GM23338 (cell line): Measurements from ENCODE around the gene CNGB1. TPM values are rescaled to one million over a fixed set of nuclear protein-coding genes. Genes with fewer than 3 reads are reported as not detected.

Experiments used
- ATAC-seq: fragments of 200-7000 bp; cut with Tn5 transposase; 3 replicates; pipeline ENCODE4 v1.9.1; 2020
- DNase-seq: peaks from one replicate; pipeline ENCODE4 v3.0.0-alpha.2; 2015; ENCODE audit warnings: low spot score
- H2AFZ ChIP-seq: fragments of 200-600 bp; sonication (generic); 2 replicates; pipeline ENCODE4 v1.8.0; 2016; ENCODE audit warnings: antibody characterized with exemption, mild to moderate bottlenecking, moderate library complexity
- H3F3A ChIP-seq: fragments of 200-600 bp; sonication (generic); replicated peaks from 2 replicates; pipeline ENCODE4 v1.8.0; 2017; ENCODE audit warnings: antibody characterized with exemption, mixed run types, low read depth
- H3K27ac ChIP-seq: fragments of 200-600 bp; sonication (generic); 2 replicates; pipeline ENCODE4 v1.6.1; 2016; ENCODE audit warnings: low read depth
- H3K27me3 ChIP-seq: fragments of 200-600 bp; sonication (generic); 2 replicates; pipeline ENCODE4 v1.8.0; 2016; ENCODE audit warnings: mild to moderate bottlenecking, mixed run types, moderate library complexity; ENCODE audit not compliant: insufficient read depth
- H3K36me3 ChIP-seq: fragments of 200-600 bp; sonication (generic); 2 replicates; pipeline ENCODE4 v1.8.0; 2016; ENCODE audit warnings: mild to moderate bottlenecking; ENCODE audit not compliant: insufficient read depth
- H3K4me1 ChIP-seq: fragments of 200-600 bp; sonication (generic); 2 replicates; pipeline ENCODE4 v1.8.0; 2016; ENCODE audit warnings: mild to moderate bottlenecking, moderate library complexity; ENCODE audit not compliant: insufficient read depth
- H3K4me2 ChIP-seq: fragments of 200-600 bp; sonication (generic); 2 replicates; pipeline ENCODE4 v1.7.1; 2017; ENCODE audit warnings: mixed run types
- H3K4me3 ChIP-seq: fragments of 200-600 bp; sonication (generic); 2 replicates; pipeline ENCODE4 v1.6.1; 2016; ENCODE audit warnings: mixed run types
- H3K79me2 ChIP-seq: fragments of 200-600 bp; sonication (generic); replicated peaks from 2 replicates; pipeline ENCODE4 v1.8.0; 2017; ENCODE audit warnings: mild to moderate bottlenecking; ENCODE audit not compliant: insufficient read depth
- H3K9me2 ChIP-seq: fragments of 200-600 bp; sonication (generic); 2 replicates; pipeline ENCODE4 v1.8.0; 2017; ENCODE audit not compliant: insufficient read depth
- H4K20me1 ChIP-seq: fragments of 200-600 bp; sonication (generic); replicated peaks from 2 replicates; pipeline ENCODE4 v1.8.0; 2017; ENCODE audit warnings: mild to moderate bottlenecking; ENCODE audit not compliant: insufficient read depth
- H3K27ac Mint-ChIP-seq: 2 replicates; pipeline ENCODE4 v1.8.0; 2020; ENCODE audit warnings: inconsistent platforms, mild to moderate bottlenecking, moderate library complexity, mixed read lengths
- H3K27me3 Mint-ChIP-seq: 3 replicates; pipeline ENCODE4 v1.8.0; 2022; ENCODE audit warnings: low read depth, mild to moderate bottlenecking, moderate library complexity, mixed read lengths, inconsistent platforms; ENCODE audit not compliant: insufficient read depth, poor library complexity
- H3K36me3 Mint-ChIP-seq: 3 replicates; pipeline ENCODE4 v1.8.0; 2021; ENCODE audit warnings: low read depth, mild to moderate bottlenecking, inconsistent platforms, moderate library complexity, mixed read lengths
- H3K4me1 Mint-ChIP-seq: 3 replicates; pipeline ENCODE4 v1.8.0; 2020; ENCODE audit warnings: mild to moderate bottlenecking, inconsistent platforms, mixed read lengths
- H3K4me3 Mint-ChIP-seq: 3 replicates; pipeline ENCODE4 v1.8.0; 2021; ENCODE audit warnings: moderate library complexity, mild to moderate bottlenecking, inconsistent platforms, mixed read lengths
- H3K9me3 Mint-ChIP-seq: 3 replicates; pipeline ENCODE4 v1.8.0; 2020; ENCODE audit warnings: moderate library complexity, mild to moderate bottlenecking, inconsistent platforms, mixed read lengths
- EZH2 ChIP-seq: fragments of 200-600 bp; sonication (generic); IDR thresholded peaks from one replicate; pipeline ENCODE4 v1.8.0; 2017; ENCODE audit warnings: antibody characterized with exemption, mild to moderate bottlenecking, low read depth; ENCODE audit not compliant: unreplicated experiment
- NANOG ChIP-seq: IDR thresholded peaks from 2 replicates; pipeline ENCODE4 v1.6.1; 2016; ENCODE audit warnings: antibody characterized with exemption, borderline replicate concordance
- POLR2AphosphoS5 ChIP-seq: IDR thresholded peaks from 2 replicates; pipeline ENCODE4 v1.6.1; 2016; ENCODE audit warnings: antibody characterized with exemption, low read depth
- STAT1 ChIP-seq: IDR thresholded peaks from one replicate; pipeline ENCODE4 v1.6.1; 2016; ENCODE audit warnings: antibody characterized with exemption; ENCODE audit not compliant: unreplicated experiment
- ZNF114 ChIP-seq: fragments of 250-450 bp; sonication (Bioruptor Pico); IDR thresholded peaks from 2 replicates; pipeline ENCODE4 v1.5.0; 2020; ENCODE audit warnings: mild to moderate bottlenecking, moderate library complexity
- ZNF331 ChIP-seq: fragments of 250-450 bp; sonication (Bioruptor Pico); IDR thresholded peaks from 2 replicates; pipeline ENCODE4 v1.5.0; 2020; ENCODE audit warnings: low read depth, mild to moderate bottlenecking, moderate library complexity
- polyA plus RNA-seq: library from polyadenylated mRNA; unstranded; fragments of >200 nt; fragmentation: Nextera tagmentation; extraction: Ambion mirVana; gene quantifications from 2 replicates; pipeline ENCODE4 v1.2.1, GENCODE V29; 2016
- total RNA-seq: library from RNA; depleted of rRNA; stranded (reverse); fragments of >200 nt; shearing (Covaris generic); gene quantifications from 2 replicates; pipeline ENCODE4 v1.2.3, GENCODE V29; 2014
- TF ChIP-seq, protein P1 (sequence below): IDR thresholded peaks from one replicate; pipeline ENCODE4 v1.6.1; 2018; ENCODE audit warnings: antibody characterized with exemption; ENCODE audit not compliant: unreplicated experiment
- TF ChIP-seq, protein P2 (sequence below), 2 experiments: fragments of 200-600 bp in 1 of 2; sonication (generic) in 1 of 2; conservative IDR thresholded peaks; 2 replicates each; pipeline versions ENCODE4 v1.5.1 to v1.6.1; 2016 to 2017; ENCODE audit warnings: antibody characterized with exemption in 2 of 2, low read depth in 2 of 2, mild to moderate bottlenecking in 2 of 2, moderate library complexity in 1 of 2
- TF ChIP-seq, protein P3 (sequence below): IDR thresholded peaks from 2 replicates; pipeline ENCODE4 v1.6.1; 2016; ENCODE audit warnings: antibody characterized with exemption
- TF ChIP-seq, protein P4 (sequence below): fragments of 250-450 bp; sonication (Bioruptor Pico); IDR thresholded peaks from 2 replicates; pipeline ENCODE4 v1.5.0; 2020; ENCODE audit warnings: mild to moderate bottlenecking, moderate library complexity

CNGB1 gene
- total and polyA plus RNA-seq, 2 experiments from 2014 or later = not detected

DNA sequence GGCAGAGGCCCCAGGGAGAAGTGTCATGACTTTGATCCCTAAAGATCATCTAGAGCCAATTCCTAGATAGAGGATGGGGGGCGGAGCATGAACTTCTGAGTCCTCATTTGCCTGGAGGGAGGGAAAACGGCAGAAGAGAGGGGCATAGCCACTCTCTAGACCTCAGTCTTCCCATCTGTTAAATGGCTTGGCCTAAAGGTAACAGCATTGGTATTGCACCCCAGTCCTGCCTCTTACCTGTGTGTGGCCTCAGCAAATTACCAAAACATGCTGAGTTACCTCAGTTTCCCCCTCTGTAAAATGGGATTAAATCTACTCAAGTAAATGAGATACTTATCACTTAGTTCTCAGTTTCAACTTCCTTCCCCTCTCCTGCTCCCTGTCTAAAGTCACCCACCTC, 47.5 kb downstream of the CNGB1 start:
- TF ChIP-seq POLR2AphosphoS5 (no peak), ZNF331 (CRISPR knock-in tag) (no peak), ZNF114 (CRISPR knock-in tag) (no peak), EZH2 (no peak), STAT1 (no peak), NANOG (no peak)
- TF ChIP-seq, protein P1, sequence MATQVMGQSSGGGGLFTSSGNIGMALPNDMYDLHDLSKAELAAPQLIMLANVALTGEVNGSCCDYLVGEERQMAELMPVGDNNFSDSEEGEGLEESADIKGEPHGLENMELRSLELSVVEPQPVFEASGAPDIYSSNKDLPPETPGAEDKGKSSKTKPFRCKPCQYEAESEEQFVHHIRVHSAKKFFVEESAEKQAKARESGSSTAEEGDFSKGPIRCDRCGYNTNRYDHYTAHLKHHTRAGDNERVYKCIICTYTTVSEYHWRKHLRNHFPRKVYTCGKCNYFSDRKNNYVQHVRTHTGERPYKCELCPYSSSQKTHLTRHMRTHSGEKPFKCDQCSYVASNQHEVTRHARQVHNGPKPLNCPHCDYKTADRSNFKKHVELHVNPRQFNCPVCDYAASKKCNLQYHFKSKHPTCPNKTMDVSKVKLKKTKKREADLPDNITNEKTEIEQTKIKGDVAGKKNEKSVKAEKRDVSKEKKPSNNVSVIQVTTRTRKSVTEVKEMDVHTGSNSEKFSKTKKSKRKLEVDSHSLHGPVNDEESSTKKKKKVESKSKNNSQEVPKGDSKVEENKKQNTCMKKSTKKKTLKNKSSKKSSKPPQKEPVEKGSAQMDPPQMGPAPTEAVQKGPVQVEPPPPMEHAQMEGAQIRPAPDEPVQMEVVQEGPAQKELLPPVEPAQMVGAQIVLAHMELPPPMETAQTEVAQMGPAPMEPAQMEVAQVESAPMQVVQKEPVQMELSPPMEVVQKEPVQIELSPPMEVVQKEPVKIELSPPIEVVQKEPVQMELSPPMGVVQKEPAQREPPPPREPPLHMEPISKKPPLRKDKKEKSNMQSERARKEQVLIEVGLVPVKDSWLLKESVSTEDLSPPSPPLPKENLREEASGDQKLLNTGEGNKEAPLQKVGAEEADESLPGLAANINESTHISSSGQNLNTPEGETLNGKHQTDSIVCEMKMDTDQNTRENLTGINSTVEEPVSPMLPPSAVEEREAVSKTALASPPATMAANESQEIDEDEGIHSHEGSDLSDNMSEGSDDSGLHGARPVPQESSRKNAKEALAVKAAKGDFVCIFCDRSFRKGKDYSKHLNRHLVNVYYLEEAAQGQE = no peak
- TF ChIP-seq, protein P2, sequence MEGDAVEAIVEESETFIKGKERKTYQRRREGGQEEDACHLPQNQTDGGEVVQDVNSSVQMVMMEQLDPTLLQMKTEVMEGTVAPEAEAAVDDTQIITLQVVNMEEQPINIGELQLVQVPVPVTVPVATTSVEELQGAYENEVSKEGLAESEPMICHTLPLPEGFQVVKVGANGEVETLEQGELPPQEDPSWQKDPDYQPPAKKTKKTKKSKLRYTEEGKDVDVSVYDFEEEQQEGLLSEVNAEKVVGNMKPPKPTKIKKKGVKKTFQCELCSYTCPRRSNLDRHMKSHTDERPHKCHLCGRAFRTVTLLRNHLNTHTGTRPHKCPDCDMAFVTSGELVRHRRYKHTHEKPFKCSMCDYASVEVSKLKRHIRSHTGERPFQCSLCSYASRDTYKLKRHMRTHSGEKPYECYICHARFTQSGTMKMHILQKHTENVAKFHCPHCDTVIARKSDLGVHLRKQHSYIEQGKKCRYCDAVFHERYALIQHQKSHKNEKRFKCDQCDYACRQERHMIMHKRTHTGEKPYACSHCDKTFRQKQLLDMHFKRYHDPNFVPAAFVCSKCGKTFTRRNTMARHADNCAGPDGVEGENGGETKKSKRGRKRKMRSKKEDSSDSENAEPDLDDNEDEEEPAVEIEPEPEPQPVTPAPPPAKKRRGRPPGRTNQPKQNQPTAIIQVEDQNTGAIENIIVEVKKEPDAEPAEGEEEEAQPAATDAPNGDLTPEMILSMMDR (conservative IDR thresholded peaks at IDR 0.05; ENCODE audit: low read depth in 2 of 2) = no peak
- TF ChIP-seq, protein P3, sequence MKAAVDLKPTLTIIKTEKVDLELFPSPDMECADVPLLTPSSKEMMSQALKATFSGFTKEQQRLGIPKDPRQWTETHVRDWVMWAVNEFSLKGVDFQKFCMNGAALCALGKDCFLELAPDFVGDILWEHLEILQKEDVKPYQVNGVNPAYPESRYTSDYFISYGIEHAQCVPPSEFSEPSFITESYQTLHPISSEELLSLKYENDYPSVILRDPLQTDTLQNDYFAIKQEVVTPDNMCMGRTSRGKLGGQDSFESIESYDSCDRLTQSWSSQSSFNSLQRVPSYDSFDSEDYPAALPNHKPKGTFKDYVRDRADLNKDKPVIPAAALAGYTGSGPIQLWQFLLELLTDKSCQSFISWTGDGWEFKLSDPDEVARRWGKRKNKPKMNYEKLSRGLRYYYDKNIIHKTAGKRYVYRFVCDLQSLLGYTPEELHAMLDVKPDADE = no peak
- TF ChIP-seq, protein P4, sequence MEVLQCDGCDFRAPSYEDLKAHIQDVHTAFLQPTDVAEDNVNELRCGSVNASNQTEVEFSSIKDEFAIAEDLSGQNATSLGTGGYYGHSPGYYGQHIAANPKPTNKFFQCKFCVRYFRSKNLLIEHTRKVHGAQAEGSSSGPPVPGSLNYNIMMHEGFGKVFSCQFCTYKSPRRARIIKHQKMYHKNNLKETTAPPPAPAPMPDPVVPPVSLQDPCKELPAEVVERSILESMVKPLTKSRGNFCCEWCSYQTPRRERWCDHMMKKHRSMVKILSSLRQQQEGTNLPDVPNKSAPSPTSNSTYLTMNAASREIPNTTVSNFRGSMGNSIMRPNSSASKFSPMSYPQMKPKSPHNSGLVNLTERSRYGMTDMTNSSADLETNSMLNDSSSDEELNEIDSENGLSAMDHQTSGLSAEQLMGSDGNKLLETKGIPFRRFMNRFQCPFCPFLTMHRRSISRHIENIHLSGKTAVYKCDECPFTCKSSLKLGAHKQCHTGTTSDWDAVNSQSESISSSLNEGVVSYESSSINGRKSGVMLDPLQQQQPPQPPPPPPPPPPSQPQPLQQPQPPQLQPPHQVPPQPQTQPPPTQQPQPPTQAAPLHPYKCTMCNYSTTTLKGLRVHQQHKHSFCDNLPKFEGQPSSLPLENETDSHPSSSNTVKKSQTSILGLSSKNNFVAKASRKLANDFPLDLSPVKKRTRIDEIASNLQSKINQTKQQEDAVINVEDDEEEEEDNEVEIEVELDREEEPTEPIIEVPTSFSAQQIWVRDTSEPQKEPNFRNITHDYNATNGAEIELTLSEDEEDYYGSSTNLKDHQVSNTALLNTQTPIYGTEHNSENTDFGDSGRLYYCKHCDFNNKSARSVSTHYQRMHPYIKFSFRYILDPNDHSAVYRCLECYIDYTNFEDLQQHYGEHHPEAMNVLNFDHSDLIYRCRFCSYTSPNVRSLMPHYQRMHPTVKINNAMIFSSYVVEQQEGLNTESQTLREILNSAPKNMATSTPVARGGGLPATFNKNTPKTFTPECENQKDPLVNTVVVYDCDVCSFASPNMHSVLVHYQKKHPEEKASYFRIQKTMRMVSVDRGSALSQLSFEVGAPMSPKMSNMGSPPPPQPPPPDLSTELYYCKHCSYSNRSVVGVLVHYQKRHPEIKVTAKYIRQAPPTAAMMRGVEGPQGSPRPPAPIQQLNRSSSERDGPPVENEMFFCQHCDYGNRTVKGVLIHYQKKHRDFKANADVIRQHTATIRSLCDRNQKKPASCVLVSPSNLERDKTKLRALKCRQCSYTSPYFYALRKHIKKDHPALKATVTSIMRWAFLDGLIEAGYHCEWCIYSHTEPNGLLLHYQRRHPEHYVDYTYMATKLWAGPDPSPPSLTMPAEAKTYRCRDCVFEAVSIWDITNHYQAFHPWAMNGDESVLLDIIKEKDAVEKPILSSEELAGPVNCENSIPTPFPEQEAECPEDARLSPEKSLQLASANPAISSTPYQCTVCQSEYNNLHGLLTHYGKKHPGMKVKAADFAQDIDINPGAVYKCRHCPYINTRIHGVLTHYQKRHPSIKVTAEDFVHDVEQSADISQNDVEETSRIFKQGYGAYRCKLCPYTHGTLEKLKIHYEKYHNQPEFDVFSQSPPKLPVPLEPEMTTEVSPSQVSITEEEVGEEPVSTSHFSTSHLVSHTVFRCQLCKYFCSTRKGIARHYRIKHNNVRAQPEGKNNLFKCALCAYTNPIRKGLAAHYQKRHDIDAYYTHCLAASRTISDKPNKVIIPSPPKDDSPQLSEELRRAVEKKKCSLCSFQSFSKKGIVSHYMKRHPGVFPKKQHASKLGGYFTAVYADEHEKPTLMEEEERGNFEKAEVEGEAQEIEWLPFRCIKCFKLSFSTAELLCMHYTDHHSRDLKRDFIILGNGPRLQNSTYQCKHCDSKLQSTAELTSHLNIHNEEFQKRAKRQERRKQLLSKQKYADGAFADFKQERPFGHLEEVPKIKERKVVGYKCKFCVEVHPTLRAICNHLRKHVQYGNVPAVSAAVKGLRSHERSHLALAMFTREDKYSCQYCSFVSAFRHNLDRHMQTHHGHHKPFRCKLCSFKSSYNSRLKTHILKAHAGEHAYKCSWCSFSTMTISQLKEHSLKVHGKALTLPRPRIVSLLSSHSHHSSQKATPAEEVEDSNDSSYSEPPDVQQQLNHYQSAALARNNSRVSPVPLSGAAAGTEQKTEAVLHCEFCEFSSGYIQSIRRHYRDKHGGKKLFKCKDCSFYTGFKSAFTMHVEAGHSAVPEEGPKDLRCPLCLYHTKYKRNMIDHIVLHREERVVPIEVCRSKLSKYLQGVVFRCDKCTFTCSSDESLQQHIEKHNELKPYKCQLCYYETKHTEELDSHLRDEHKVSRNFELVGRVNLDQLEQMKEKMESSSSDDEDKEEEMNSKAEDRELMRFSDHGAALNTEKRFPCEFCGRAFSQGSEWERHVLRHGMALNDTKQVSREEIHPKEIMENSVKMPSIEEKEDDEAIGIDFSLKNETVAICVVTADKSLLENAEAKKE = no peak
- Histone ChIP-seq H3K4me1 (no peaks in the 10 kb centered on the region), H4K20me1 (no peaks in the 10 kb centered on the region), H3K4me2 (no peak overlapping the region), H3K27ac (no peak overlapping the region), H3K27me3 (no peaks in the 10 kb centered on the region), H3F3A (no peaks in the 10 kb centered on the region), H3K9me2 (no peaks in the 10 kb centered on the region), H3K36me3 (no peaks in the 10 kb centered on the region), H3K4me3 (no peak overlapping the region), H3K79me2 (no peaks in the 10 kb centered on the region), H2AFZ (no peak overlapping the region)
- Mint-ChIP-seq H3K27me3 (peaks cover 6% of the 10 kb centered on the region), H3K4me3 (no peak overlapping the region), H3K36me3 (no peaks in the 10 kb centered on the region), H3K27ac (no peak overlapping the region), H3K9me3 (no peaks in the 10 kb centered on the region), H3K4me1 (no peaks in the 10 kb centered on the region)
- ATAC-seq = no peak
- DNase-seq = no peak
